K562 (cell line): ENCODE results near the gene C18orf32. TPM values are rescaled to one million over a fixed set of nuclear protein-coding genes. Genes with fewer than 3 reads are reported as not detected.
A peak's percentile ranks its signal among the peaks of the same experiment; 100 is the strongest.

Source experiments
- DPF2 ChIP-seq: fragments of 450-650 bp; IDR thresholded peaks from 2 replicates; pipeline ENCODE4 v1.6.1; 2016
- HMGN3 ChIP-seq: IDR thresholded peaks from 2 replicates; pipeline ENCODE4 v1.6.1; 2011; ENCODE audit warnings: borderline replicate concordance, low read depth, mild to moderate bottlenecking, mixed read lengths, low read length; ENCODE audit not compliant: insufficient read length; ENCODE audit errors: extremely low read depth
- NONO ChIP-seq, 2 experiments: fragments of 200-400 bp in 1 of 2; fragments of 450-650 bp in 1 of 2; formaldehyde crosslinking in 1 of 2; IDR thresholded peaks; 2 replicates each; pipeline ENCODE4 v1.6.1; 2017; ENCODE audit warnings: low read depth in 2 of 2, mild to moderate bottlenecking in 2 of 2, moderate library complexity in 2 of 2, low read length in 1 of 2
- PHF8 ChIP-seq: fragments of 200-600 bp; sonication (generic); IDR thresholded peaks from 2 replicates; pipeline ENCODE4 v1.6.1; 2012; ENCODE audit warnings: mixed run types, mild to moderate bottlenecking, inconsistent platforms, low read length, moderate library complexity, borderline replicate concordance
- PRDM10 ChIP-seq: fragments of 450-650 bp; IDR thresholded peaks from 2 replicates; pipeline ENCODE4 v1.6.1; 2018; ENCODE audit not compliant: partially characterized antibody
- RBM25 ChIP-seq: fragments of 200-400 bp; formaldehyde crosslinking; IDR thresholded peaks from 2 replicates; pipeline ENCODE4 v1.6.1; 2018; ENCODE audit warnings: low read length, low read depth, moderate library complexity; ENCODE audit not compliant: severe bottlenecking
- THAP12 ChIP-seq: fragments of 250-450 bp; sonication (Bioruptor Pico); IDR thresholded peaks from 2 replicates; pipeline ENCODE4 v1.9.0; 2021; ENCODE audit warnings: mild to moderate bottlenecking, inconsistent platforms
- ZBTB9 ChIP-seq: fragments of 450-650 bp; formaldehyde crosslinking; IDR thresholded peaks from 2 replicates; pipeline ENCODE4 v1.4.0; 2020; ENCODE audit warnings: mild to moderate bottlenecking, moderate library complexity
- ZNF407 ChIP-seq: fragments of 450-650 bp; IDR thresholded peaks from 2 replicates; pipeline ENCODE4 v1.6.1; 2016; ENCODE audit warnings: low read depth
- ZNF830 ChIP-seq: fragments of 250-450 bp; sonication (Bioruptor Pico); IDR thresholded peaks from 2 replicates; pipeline ENCODE4 v1.5.0; 2021; ENCODE audit warnings: mild to moderate bottlenecking
- polyA plus RNA-seq, 8 experiments: library from polyadenylated mRNA; depleted of rRNA in 4 of 8; stranded (reverse) in 5 of 8; unstranded in 3 of 8; fragments of >200 nt; fragmentation: Nextera tagmentation in 2 of 8; fragmentation: Illumina TruSeq in 1 of 8; extraction: Ambion mirVana in 2 of 8; extraction: Trizol in 1 of 8; gene quantifications; 2 replicates each; pipeline versions ENCODE4 v1.2.1 to v1.2.3, GENCODE V29; 2011 to 2014; ENCODE audit warnings: inconsistent platforms in 1 of 8, missing spikeins in 1 of 8
- total RNA-seq, 7 experiments: library from RNA; depleted of rRNA in 6 of 7; stranded (reverse); fragments of >200 nt in 6 of 7; fragmentation: Illumina TruSeq in 2 of 7; extraction: Trizol in 2 of 7; gene quantifications; 2 replicates each; pipeline versions ENCODE4 v1.2.1 to v1.2.3, GENCODE V29; 2011 to 2021; ENCODE audit warnings: low replicate concordance in 1 of 7

C18orf32 gene
- total and polyA plus RNA-seq, 9 of the 15 experiments (the other 6 are each of a cell fraction or from before 2014, with no cell fraction given): 8.5 to 35.0 (median 20.4) TPM

- no peak for TF ChIP-seq ZNF407
- TF ChIP-seq ZBTB9: peak; percentile 84; the same call in 1 of the 2 replicates
- TF ChIP-seq NONO (IDR thresholded peaks at IDR 0.05; ENCODE audit: low read depth in 2 of 2, low read length in 1 of 2): no peak
- TF ChIP-seq PRDM10: peak; percentile 16
- TF ChIP-seq DPF2: no peak
- TF ChIP-seq PHF8: peak; percentile 85; the same call in 1 of the 2 replicates
- 0 out of 2 replicates have a peak, but pooled peaks have one; percentile 49 for TF ChIP-seq ZNF830 (CRISPR knock-in tag)
- TF ChIP-seq THAP12: 0 out of 2 replicates have a peak, but pooled peaks have one; percentile 56
- TF ChIP-seq RBM25: peak; percentile 35
- TF ChIP-seq HMGN3: peak; percentile 75
Observed at GRCh38 chr18:49486953-49487710, at the start of gene C18orf32 (continued).
